ENCODE measurements around the gene TP63. TPM values are rescaled to one million over a fixed set of nuclear protein-coding genes. Genes with fewer than 3 reads are reported as not detected.

TP63 gene
- total RNA-seq, 1 donor from 2014 or later: 0.13 TPM

DNA sequence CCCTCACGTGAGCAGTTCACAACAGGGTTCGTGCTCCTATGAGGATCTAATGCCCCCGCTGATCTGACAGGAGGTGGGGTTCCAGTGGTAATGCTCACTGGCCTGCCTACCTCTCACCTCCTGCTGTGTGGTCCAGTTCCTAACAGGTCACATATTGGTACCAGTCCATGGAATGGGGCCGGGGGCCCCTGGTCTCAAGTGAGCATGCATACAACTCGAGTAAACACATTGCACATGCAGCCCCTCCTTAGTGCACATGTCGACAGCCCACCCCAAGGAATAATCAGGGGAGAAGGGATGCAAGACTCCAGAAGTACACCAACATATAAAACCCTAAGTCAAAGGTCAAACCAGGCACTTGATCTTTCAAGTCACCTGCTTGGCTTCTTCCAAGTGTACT is 127.0 kb downstream of the TP63 start:
- Histone ChIP-seq H3K36me3 (ENCODE audit: control insufficient read depth, insufficient read depth, low read length) (no peaks in the 10 kb centered on the region), H3K27me3 (ENCODE audit: control insufficient read depth, insufficient read depth, low read length) (no peaks in the 10 kb centered on the region), H3K4me3 (ENCODE audit: low read depth, low read length) (no peak overlapping the region)
- no peak for DNase-seq (ENCODE audit: low read depth)
- TF ChIP-seq, protein P1, sequence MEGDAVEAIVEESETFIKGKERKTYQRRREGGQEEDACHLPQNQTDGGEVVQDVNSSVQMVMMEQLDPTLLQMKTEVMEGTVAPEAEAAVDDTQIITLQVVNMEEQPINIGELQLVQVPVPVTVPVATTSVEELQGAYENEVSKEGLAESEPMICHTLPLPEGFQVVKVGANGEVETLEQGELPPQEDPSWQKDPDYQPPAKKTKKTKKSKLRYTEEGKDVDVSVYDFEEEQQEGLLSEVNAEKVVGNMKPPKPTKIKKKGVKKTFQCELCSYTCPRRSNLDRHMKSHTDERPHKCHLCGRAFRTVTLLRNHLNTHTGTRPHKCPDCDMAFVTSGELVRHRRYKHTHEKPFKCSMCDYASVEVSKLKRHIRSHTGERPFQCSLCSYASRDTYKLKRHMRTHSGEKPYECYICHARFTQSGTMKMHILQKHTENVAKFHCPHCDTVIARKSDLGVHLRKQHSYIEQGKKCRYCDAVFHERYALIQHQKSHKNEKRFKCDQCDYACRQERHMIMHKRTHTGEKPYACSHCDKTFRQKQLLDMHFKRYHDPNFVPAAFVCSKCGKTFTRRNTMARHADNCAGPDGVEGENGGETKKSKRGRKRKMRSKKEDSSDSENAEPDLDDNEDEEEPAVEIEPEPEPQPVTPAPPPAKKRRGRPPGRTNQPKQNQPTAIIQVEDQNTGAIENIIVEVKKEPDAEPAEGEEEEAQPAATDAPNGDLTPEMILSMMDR (IDR thresholded peaks at IDR 0.05; ENCODE audit: insufficient read depth, low read length, poor library complexity, severe bottlenecking): no peak

DNA sequence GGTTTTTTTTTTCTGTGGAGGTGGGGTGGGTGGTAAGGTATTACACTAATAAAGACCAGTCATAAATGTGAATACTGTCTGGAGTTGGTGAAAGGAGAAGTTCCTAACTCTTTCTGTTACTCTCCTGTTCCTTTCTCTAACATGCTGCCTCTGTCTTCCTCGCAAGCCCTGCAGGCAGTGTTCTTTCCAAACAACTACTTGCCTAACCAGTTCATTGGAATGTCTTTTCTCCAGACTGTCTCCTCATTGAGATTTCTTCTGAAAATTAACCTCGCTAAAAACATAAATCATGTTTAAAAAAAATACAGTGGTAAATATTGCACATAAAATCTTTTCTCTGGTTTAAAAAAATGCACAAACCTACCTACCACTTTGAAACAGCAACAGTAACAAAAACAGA is 135.2 kb downstream of the TP63 start:
- TF ChIP-seq, protein P1 (IDR thresholded peaks at IDR 0.05; ENCODE audit: insufficient read depth, low read length, poor library complexity, severe bottlenecking): no peak
- Histone ChIP-seq H3K27me3 (ENCODE audit: control insufficient read depth, insufficient read depth, low read length) (no peaks in the 10 kb centered on the region), H3K36me3 (ENCODE audit: control insufficient read depth, insufficient read depth, low read length) (no peaks in the 10 kb centered on the region), H3K4me3 (ENCODE audit: low read depth, low read length) (no peak overlapping the region)
- no peak for DNase-seq (ENCODE audit: low read depth)

DNA sequence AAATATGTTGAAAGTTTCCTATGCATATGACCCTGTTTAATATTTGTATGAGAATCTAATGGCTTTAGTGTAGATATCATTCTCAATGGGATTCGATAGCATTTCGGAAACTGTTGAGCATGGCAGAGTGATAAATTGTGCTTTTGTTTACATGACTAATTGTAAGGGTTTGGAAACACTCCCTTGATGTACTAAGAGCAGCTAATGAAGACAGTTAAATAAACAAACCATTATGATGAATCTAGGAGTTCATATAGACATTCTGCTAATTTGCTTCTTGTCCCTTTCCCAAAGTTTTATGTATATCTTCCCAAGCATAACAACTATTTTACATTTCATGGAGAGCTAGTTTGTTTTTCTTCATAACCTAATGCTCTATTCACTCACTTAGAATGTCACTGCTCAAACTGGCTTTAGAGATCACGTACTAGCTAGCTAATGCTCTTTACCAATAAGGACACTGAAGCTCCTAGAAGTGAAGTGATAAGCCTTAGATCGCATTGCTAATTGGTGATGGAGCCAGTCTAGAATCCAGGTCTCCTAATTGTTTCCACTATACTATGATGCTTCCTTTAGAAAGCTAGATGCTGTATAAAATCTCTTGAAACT is 140.8 kb downstream of the TP63 start:
- H3K27me3 ChIP-seq (ENCODE audit: control insufficient read depth, insufficient read depth, low read length): no peaks in the 10 kb centered on the region
- TF ChIP-seq, protein P1 (IDR thresholded peaks at IDR 0.05; ENCODE audit: insufficient read depth, low read length, poor library complexity, severe bottlenecking): no peak
- H3K36me3 ChIP-seq (ENCODE audit: control insufficient read depth, insufficient read depth, low read length): no peaks in the 10 kb centered on the region
- H3K4me3 ChIP-seq (ENCODE audit: low read depth, low read length): no peak overlapping the region
- DNase-seq (ENCODE audit: low read depth): no peak

DNA sequence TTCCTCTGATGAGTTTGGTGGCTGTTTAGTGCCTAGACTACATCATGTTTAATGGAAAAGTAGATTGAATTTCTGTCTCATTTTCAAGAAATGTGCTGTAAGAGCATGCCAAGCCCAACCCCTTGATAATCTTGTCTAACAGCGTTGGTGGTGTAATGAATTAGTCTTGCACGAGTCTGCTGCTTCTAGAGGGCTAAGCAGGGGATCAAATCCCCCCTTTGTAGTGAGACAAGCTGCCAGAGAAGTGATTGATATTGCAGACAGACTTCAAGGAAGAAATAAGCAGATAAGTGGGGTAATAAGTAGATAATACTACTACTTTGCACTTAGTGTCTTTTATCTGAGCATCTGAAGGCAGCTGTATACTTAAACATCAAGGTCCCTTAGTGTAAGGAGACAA is 141.4 kb downstream of the TP63 start:
- Histone ChIP-seq H3K4me3 (ENCODE audit: low read depth, low read length) (no peak overlapping the region), H3K36me3 (ENCODE audit: control insufficient read depth, insufficient read depth, low read length) (no peaks in the 10 kb centered on the region), H3K27me3 (ENCODE audit: control insufficient read depth, insufficient read depth, low read length) (no peaks in the 10 kb centered on the region)
- TF ChIP-seq, protein P1 (IDR thresholded peaks at IDR 0.05; ENCODE audit: insufficient read depth, low read length, poor library complexity, severe bottlenecking): no peak
- DNase-seq (ENCODE audit: low read depth): no peak

DNA sequence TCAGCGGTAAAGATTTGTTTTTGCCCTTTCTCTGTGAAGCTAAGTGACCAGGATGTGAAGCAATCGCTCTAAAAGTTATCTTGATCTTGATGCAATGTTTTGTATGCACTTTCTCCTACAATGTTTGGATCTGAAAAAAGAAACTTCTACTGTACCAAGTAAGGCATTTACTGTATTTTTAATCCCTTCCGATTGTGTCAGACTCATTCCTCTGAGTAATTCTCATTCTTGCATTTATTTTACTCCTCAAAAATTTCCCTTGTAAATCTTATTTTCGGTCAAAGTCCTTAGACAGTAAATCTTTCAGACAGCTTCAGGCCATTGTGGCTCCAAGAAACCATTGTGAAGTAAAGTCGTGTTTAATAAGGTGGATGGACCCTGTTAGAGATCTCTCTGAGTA is 141.9 kb downstream of the TP63 start:
- TF ChIP-seq, protein P1 (IDR thresholded peaks at IDR 0.05; ENCODE audit: insufficient read depth, low read length, poor library complexity, severe bottlenecking): no peak
- Histone ChIP-seq H3K27me3 (ENCODE audit: control insufficient read depth, insufficient read depth, low read length) (no peaks in the 10 kb centered on the region), H3K4me3 (ENCODE audit: low read depth, low read length) (no peak overlapping the region), H3K36me3 (ENCODE audit: control insufficient read depth, insufficient read depth, low read length) (no peaks in the 10 kb centered on the region)
- no peak for DNase-seq (ENCODE audit: low read depth)

DNA sequence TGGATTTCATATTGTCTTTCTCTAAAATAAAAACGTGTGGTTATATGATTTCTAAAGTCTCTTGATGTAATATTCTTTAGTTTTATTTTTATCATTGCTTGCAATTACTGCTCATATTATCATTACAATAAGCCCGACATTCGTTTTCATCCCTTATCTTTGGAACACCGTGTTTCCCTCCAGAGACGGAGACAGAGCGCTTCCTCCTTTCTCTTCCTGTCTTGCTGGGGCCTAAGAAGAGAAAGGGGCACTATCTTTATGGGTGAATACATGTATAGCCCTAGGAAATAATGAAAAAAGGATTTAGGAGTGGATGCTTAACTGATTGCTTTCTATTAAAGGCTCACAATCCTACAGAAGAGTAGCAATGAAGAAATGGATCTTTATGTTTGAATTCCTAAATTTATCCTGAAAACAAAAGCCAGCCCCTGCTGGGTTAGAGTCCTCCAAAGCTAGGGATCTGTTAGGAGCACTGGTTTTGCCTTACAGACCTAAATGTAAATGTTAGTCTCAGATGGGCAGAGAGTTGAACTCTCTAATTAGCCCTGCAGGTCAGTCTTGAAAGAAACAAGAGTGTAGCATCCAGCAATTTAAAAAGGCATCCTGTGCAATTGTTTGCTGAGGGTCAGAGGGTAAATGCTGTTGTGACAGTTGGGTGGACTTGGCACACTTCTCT is 145.1 kb downstream of the TP63 start:
- no peak for DNase-seq (ENCODE audit: low read depth)
- no peaks in the 10 kb centered on the region for H3K36me3 ChIP-seq (ENCODE audit: control insufficient read depth, insufficient read depth, low read length)
- no peaks in the 10 kb centered on the region for H3K27me3 ChIP-seq (ENCODE audit: control insufficient read depth, insufficient read depth, low read length)
- H3K4me3 ChIP-seq (ENCODE audit: low read depth, low read length): no peak overlapping the region
- TF ChIP-seq, protein P1 (IDR thresholded peaks at IDR 0.05; ENCODE audit: insufficient read depth, low read length, poor library complexity, severe bottlenecking): no peak

All from kidney epithelial cell (primary cell).